Astrocyte (in vitro differentiated cells and primary cell): ENCODE data around the gene SREBF2.

Experiments used
- CTCF ChIP-seq: IDR thresholded peaks from 2 replicates; pipeline ENCODE4 v1.5.1; 2011; ENCODE audit warnings: low read depth, mild to moderate bottlenecking, inconsistent platforms, low read length, moderate library complexity; ENCODE audit not compliant: insufficient read depth
- EZH2 ChIP-seq: IDR thresholded peaks from 2 replicates; pipeline ENCODE4 v1.6.1; 2012; ENCODE audit warnings: mild to moderate bottlenecking, low read length, inconsistent platforms; ENCODE audit not compliant: insufficient read depth

DNA sequence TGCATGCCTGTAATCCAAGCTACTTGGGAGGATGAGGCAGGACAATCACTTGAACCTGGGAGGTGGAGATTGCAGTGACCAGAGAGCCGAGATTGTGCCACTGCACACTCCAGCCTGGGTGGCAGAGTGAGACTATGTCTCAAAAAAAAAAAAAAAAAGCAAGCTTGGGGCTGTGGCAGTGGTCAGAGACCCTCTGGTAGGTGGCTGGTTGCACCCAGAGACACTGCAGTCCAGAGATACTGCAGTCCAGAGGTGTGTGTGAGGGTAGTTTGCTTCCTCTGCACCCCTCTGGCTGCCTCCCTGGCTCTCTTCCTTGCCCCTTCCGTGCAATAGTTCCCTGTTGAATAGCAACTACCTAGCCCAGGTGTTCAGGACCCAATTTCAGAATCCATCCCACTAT lies 34.2 kb upstream of the SREBF2 start:
- TF ChIP-seq CTCF: no peak
- no peak for TF ChIP-seq EZH2
